T-cell (primary cell): ENCODE data around the gene PLVAP. TPM values are rescaled to one million over a fixed set of nuclear protein-coding genes. Genes with fewer than 3 reads are reported as not detected.

Experiments
- ATAC-seq, 4 experiments: fragments of 200-7000 bp in 3 of 4; fragments of 150-1000 bp in 1 of 4; cut with Tn5 transposase; replicated peaks in 1 of 4; 1 replicate in 3 of 4; 2 replicates in 1 of 4; pipeline ENCODE4 v1.10.0; 2021; ENCODE audit warnings: moderate library complexity in 3 of 4, mild to moderate bottlenecking in 2 of 4, moderate number of reproducible peaks in 1 of 4
- CTCF ChIA-PET, 2 donors: fragments of 300-600 bp; sonication (Branson Sonifier 250); formaldehyde crosslinking; loops; one replicate each; lab custom pipeline; 2022; ENCODE audit warnings: antibody characterized with exemption in 2 of 2; lab: Charles Lee
- POLR2A ChIA-PET, 2 donors: fragments of 300-600 bp; sonication (Branson Sonifier 250); formaldehyde crosslinking; loops; one replicate each; lab custom pipeline; 2022; ENCODE audit warnings: antibody characterized with exemption in 2 of 2; lab: Charles Lee
- DNase-seq, 35 experiments: peaks; one replicate each; pipeline versions ENCODE4 v3.0.0 to v3.0.0-alpha.2; 2013 to 2023
- H3K27ac ChIP-seq: one replicate; pipeline ENCODE4 v1.5.1; 2013; ENCODE audit warnings: low read length
- H3K27me3 ChIP-seq, 2 experiments: replicated peaks in 1 of 2; 1 replicate in 1 of 2; 2 replicates in 1 of 2; pipeline versions ENCODE4 v1.6.1 to v1.7.0; 2013; ENCODE audit warnings: low read length in 1 of 2, mixed read lengths in 1 of 2; ENCODE audit not compliant: control insufficient read depth in 2 of 2, insufficient read depth in 2 of 2; ENCODE audit errors: extremely low read depth in 1 of 2
- H3K36me3 ChIP-seq, 2 donors: 1 replicate in 1 of 2; 2 replicates in 1 of 2; pipeline versions ENCODE4 v1.6.1 to v1.7.0; 2013; ENCODE audit warnings: low read length in 1 of 2; ENCODE audit not compliant: control insufficient read depth in 2 of 2, insufficient read depth in 1 of 2; ENCODE audit errors: extremely low read depth in 1 of 2
- H3K4me1 ChIP-seq, 2 experiments: 1 replicate in 1 of 2; 2 replicates in 1 of 2; pipeline versions ENCODE4 v1.6.1 to v1.7.0; 2013; ENCODE audit warnings: low read length in 2 of 2, mixed read lengths in 1 of 2; ENCODE audit not compliant: insufficient read depth in 2 of 2, control insufficient read depth in 1 of 2; ENCODE audit errors: extremely low read depth in 1 of 2
- H3K4me3 ChIP-seq, 2 donors: 1 replicate in 1 of 2; 2 replicates in 1 of 2; pipeline versions ENCODE4 v1.5.1 to v1.7.0; 2013; ENCODE audit warnings: mild to moderate bottlenecking in 2 of 2, low read length in 1 of 2, moderate library complexity in 1 of 2; ENCODE audit not compliant: control insufficient read depth in 1 of 2; ENCODE audit errors: extremely low read depth in 1 of 2
- H3K9me3 ChIP-seq: 2 replicates; pipeline ENCODE4 v1.7.0; 2013
- H3K27ac Mint-ChIP-seq, 2 donors: one replicate each; pipeline ENCODE4 v1.8.0; 2020 to 2021; ENCODE audit warnings: mild to moderate bottlenecking in 2 of 2, mixed read lengths in 2 of 2
- H3K27me3 Mint-ChIP-seq, 2 donors: one replicate each; pipeline ENCODE4 v1.8.0; 2021 to 2022; ENCODE audit warnings: mixed read lengths in 2 of 2
- H3K36me3 Mint-ChIP-seq: one replicate; pipeline ENCODE4 v1.8.0; 2021; ENCODE audit warnings: mixed read lengths
- H3K4me1 Mint-ChIP-seq, 3 donors: one replicate each; pipeline ENCODE4 v1.8.0; 2020 to 2022; ENCODE audit warnings: mixed read lengths in 3 of 3, mild to moderate bottlenecking in 1 of 3
- H3K4me3 Mint-ChIP-seq, 3 donors: one replicate each; pipeline ENCODE4 v1.8.0; 2020 to 2022; ENCODE audit warnings: mild to moderate bottlenecking in 3 of 3, mixed read lengths in 3 of 3, moderate library complexity in 3 of 3
- H3K9me3 Mint-ChIP-seq, 3 donors: one replicate each; pipeline ENCODE4 v1.8.0; 2020 to 2022; ENCODE audit warnings: mixed read lengths in 3 of 3
- WGBS: methylation state at CpG from one replicate; pipeline ENCODE4 v1.1.5; 2013; ENCODE audit warnings: missing lambda C conversion rate; ENCODE audit not compliant: insufficient coverage; 5-methylcytosine and 5-hydroxymethylcytosine counted together
- total RNA-seq, 35 experiments: library from RNA in 6 of 35; stranded (reverse) in 6 of 35; fragments of 120-200 nt in 1 of 35; gene quantifications; one replicate each; pipeline versions ENCODE4 v1.2.1 to v1.2.4 and lab custom pipeline; 2013 to 2026

The PLVAP gene
- total RNA-seq, 5 donors from 2014 or later (not counting 1 experiment from before 2014, with no cell fraction given), result 0.19 to 0.86 (median 0.48) TPM; not detected in 1

DNA sequence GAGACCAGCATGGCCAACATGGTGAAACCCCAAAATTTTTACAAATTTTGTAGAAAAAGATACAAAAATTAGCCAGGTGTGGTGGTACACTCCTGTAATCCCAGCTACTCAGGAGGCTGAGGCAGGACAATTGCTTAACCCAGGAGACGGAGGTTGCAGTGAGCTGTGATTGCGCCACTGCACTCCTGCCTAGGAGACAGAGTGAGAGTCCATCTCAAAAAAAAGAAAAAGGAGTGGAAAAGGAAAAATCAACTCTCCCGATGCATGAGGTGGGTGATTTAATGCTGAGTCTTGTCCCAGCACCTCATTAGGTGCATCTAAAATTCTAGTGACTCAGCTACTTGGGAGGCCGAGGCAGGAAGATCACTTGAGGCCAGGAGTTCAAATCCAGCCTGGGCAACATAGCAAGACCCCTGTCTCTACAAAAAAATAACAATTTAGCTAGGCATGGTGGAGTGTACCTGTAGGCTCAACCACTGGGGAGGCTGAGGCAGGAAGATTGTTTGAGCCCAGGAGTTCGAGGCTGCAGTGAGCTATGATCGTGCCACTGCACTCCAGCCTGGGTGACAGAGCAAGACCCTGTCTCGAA, 20.0 kb downstream of the PLVAP start:
- H3K27me3 Mint-ChIP-seq, result peaks cover 6% of the 10 kb centered on the region in 2 donors
- no peaks in the 10 kb centered on the region for H3K9me3 Mint-ChIP-seq
- H3K4me1 Mint-ChIP-seq, result no peaks in the 10 kb centered on the region
- Histone ChIP-seq H3K27ac (no peak overlapping the region), H3K27me3 (peaks cover 0 to 16% of the 10 kb centered on the region in 2 experiments), H3K4me1 (no peaks in the 10 kb centered on the region), H3K9me3 (no peaks in the 10 kb centered on the region), H3K36me3 (no peaks in the 10 kb centered on the region), H3K4me3 (no peak overlapping the region)
- no peak overlapping the region for H3K4me3 Mint-ChIP-seq
- DNase-seq (no peak), ATAC-seq (no peak)
- ChIA-PET POLR2A (no interaction called here), CTCF (interaction anchor here in 1 of 2 donors (0.6 kb wide), 1 partner anchor 599 kb away, joined by 3 read pairs; no protein-coding TSS in a partner anchor)
- H3K36me3 Mint-ChIP-seq, result no peaks in the 10 kb centered on the region
- 70% methylated on average over 2 of the region's 7 CpGs for WGBS
- no peak overlapping the region for H3K27ac Mint-ChIP-seq

DNA sequence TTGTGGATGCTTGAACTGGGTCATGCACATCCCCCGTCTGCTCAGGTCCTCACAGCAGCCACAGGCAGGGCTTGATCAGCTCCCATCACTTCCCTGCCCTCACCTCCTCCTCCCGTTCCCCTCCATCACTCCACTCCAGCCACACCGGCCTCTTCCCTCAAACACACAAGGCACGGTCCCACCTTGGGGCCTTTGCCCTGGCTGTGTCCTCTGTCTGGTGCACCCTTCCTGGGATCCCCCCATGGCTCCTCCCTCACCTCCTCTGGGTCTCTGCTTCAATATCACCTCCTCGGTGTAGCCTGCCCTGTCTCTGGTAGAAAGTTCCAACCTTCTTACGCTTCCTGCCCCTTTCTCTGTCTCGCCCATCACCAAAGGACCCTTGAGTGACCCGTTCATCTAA, 23.8 kb downstream of the PLVAP start:
- no peak overlapping the region for H3K27ac Mint-ChIP-seq
- no peaks in the 10 kb centered on the region for H3K9me3 Mint-ChIP-seq
- Histone ChIP-seq H3K4me3 (no peak overlapping the region), H3K9me3 (no peaks in the 10 kb centered on the region), H3K4me1 (peaks cover 0 to 6% of the 10 kb centered on the region in 2 experiments), H3K36me3 (no peaks in the 10 kb centered on the region), H3K27ac (no peak overlapping the region), H3K27me3 (peaks cover 2 to 46% of the 10 kb centered on the region in 2 experiments)
- H3K27me3 Mint-ChIP-seq, result peaks cover 19 to 21% of the 10 kb centered on the region in 2 donors
- no peak for ATAC-seq
- ChIA-PET CTCF (no interaction called here), POLR2A (no interaction called here)
- DNase-seq, result no peak
- no peaks in the 10 kb centered on the region for H3K36me3 Mint-ChIP-seq
- H3K4me3 Mint-ChIP-seq, result no peak overlapping the region
- 81% methylated on average over 8 of the region's 8 CpGs for WGBS
- peaks cover 4 to 6% (median 5%) of the 10 kb centered on the region in 3 donors for H3K4me1 Mint-ChIP-seq

- Histone ChIP-seq H3K27me3 (peaks cover 2 to 52% of the 10 kb centered on the region in 2 experiments), H3K4me3 (no peak overlapping the region), H3K9me3 (no peaks in the 10 kb centered on the region), H3K36me3 (no peaks in the 10 kb centered on the region), H3K4me1 (peaks cover 0 to 6% of the 10 kb centered on the region in 2 experiments), H3K27ac (no peak overlapping the region)
- no peak overlapping the region for H3K4me3 Mint-ChIP-seq
- CTCF ChIA-PET, result no interaction called here
- DNase-seq, result no peak
- POLR2A ChIA-PET, result no interaction called here
- no peak for ATAC-seq
- 61% methylated on average over 8 of the region's 14 CpGs for WGBS
- H3K9me3 Mint-ChIP-seq, result no peaks in the 10 kb centered on the region
- H3K4me1 Mint-ChIP-seq, result peaks cover 4 to 6% (median 5%) of the 10 kb centered on the region in 3 donors
- no peaks in the 10 kb centered on the region for H3K36me3 Mint-ChIP-seq
- peaks cover 22 to 24% of the 10 kb centered on the region in 2 donors for H3K27me3 Mint-ChIP-seq
- no peak overlapping the region for H3K27ac Mint-ChIP-seq
These were observed 24.4 kb downstream of the PLVAP start for GRCh38 chr19:17352608-17353280.

- Histone ChIP-seq H3K4me3 (no peak overlapping the region), H3K9me3 (no peaks in the 10 kb centered on the region), H3K27ac (no peak overlapping the region), H3K36me3 (no peaks in the 10 kb centered on the region), H3K4me1 (peaks cover 0 to 6% of the 10 kb centered on the region in 2 experiments), H3K27me3 (peaks cover 2 to 58% of the 10 kb centered on the region in 2 experiments)
- peaks cover 26 to 27% of the 10 kb centered on the region in 2 donors for H3K27me3 Mint-ChIP-seq
- H3K36me3 Mint-ChIP-seq, result no peaks in the 10 kb centered on the region
- no peak for DNase-seq
- no peak overlapping the region for H3K27ac Mint-ChIP-seq
- ChIA-PET POLR2A (no interaction called here), CTCF (no interaction called here)
- H3K4me1 Mint-ChIP-seq, result peaks cover 4 to 6% (median 5%) of the 10 kb centered on the region in 3 donors
- no peak for ATAC-seq
- WGBS, result 92% methylated on average over 37 of the region's 45 CpGs
- no peaks in the 10 kb centered on the region for H3K9me3 Mint-ChIP-seq
- H3K4me3 Mint-ChIP-seq, result no peak overlapping the region
These were observed 25.2 kb downstream of the PLVAP start for GRCh38 chr19:17351815-17352435.

GRCh38 chr19:17348700-17349099, 28.4 kb downstream of the PLVAP start:
- CTCF ChIA-PET, result no interaction called here
- H3K27me3 ChIP-seq, result peaks cover 2 to 61% of the 10 kb centered on the region in 2 experiments

GRCh38 chr19:17347877-17348276, 29.3 kb downstream of the PLVAP start:
- no CpG with 5 or more reads among the region's 2 CpGs for WGBS

More at GRCh38 chr19:17348700-17349099, 28.4 kb downstream of the PLVAP start:
- POLR2A ChIA-PET, result no interaction called here
- Mint-ChIP-seq H3K4me3 (no peak overlapping the region), H3K27ac (no peak overlapping the region), H3K9me3 (no peaks in the 10 kb centered on the region), H3K36me3 (no peaks in the 10 kb centered on the region), H3K4me1 (peaks cover 9 to 15% (median 10%) of the 10 kb centered on the region in 3 donors), H3K27me3 (peaks cover 26 to 27% of the 10 kb centered on the region in 2 donors)
- Histone ChIP-seq H3K4me3 (no peak overlapping the region), H3K27ac (no peak overlapping the region), H3K4me1 (peaks cover 0 to 12% of the 10 kb centered on the region in 2 experiments), H3K36me3 (peaks cover 0 to 4% of the 10 kb centered on the region in 2 donors), H3K9me3 (no peaks in the 10 kb centered on the region)
- ATAC-seq (no peak), DNase-seq (no peak)
- 21% methylated on average over 8 of the region's 12 CpGs for WGBS

More at GRCh38 chr19:17347877-17348276, 29.3 kb downstream of the PLVAP start:
- no peak overlapping the region for H3K4me3 ChIP-seq
- ChIA-PET CTCF (interaction anchor here (0.9 to 1.6 kb wide), 3 partner anchors 39 to 41 kb away, joined by 3 to 4 read pairs (median 3); partner anchors contain the start of gene DDA1 (in 1 of the 2)), POLR2A (no interaction called here)
- peaks cover 0 to 4% of the 10 kb centered on the region in 2 donors for H3K36me3 ChIP-seq
- ATAC-seq (no peak), DNase-seq (no peak)
- H3K36me3 Mint-ChIP-seq, result no peaks in the 10 kb centered on the region
- H3K9me3 Mint-ChIP-seq, result no peaks in the 10 kb centered on the region
- no peak overlapping the region for H3K27ac ChIP-seq
- H3K27me3 ChIP-seq, result peaks cover 2 to 54% of the 10 kb centered on the region in 2 experiments
- no peaks in the 10 kb centered on the region for H3K9me3 ChIP-seq
- no peak overlapping the region for H3K27ac Mint-ChIP-seq
- peaks cover 0 to 12% of the 10 kb centered on the region in 2 experiments for H3K4me1 ChIP-seq
- H3K27me3 Mint-ChIP-seq, result peaks cover 20 to 22% of the 10 kb centered on the region in 2 donors
- H3K4me3 Mint-ChIP-seq, result no peak overlapping the region
- peaks cover 9 to 15% (median 10%) of the 10 kb centered on the region in 3 donors for H3K4me1 Mint-ChIP-seq
